Vagina (tissue), 2 donors: ENCODE data around the gene CHMP5.

Experiments used
- CTCF ChIP-seq, 3 experiments: fragments of 450-650 bp in 2 of 3; fragments of 200-600 bp in 1 of 3; sonication (generic) in 1 of 3; IDR thresholded peaks; one replicate each; pipeline ENCODE4 v1.5.1; 2017 to 2019; ENCODE audit warnings: antibody characterized with exemption in 3 of 3, mild to moderate bottlenecking in 2 of 3, moderate library complexity in 2 of 3
- POLR2AphosphoS5 ChIP-seq, 2 donors: sonication (generic); formaldehyde crosslinking; IDR thresholded peaks; one replicate each; pipeline ENCODE4 v1.9.0; 2017; ENCODE audit warnings: antibody characterized with exemption in 2 of 2, mild to moderate bottlenecking in 2 of 2, low read depth in 1 of 2; ENCODE audit not compliant: insufficient read depth in 1 of 2

GRCh38 chr9:33272061-33272460 is 7.2 kb downstream of the CHMP5 start:
- no peak for TF ChIP-seq CTCF (IDR thresholded peaks at IDR 0.05)
- no peak for TF ChIP-seq POLR2AphosphoS5 (IDR thresholded peaks at IDR 0.05; ENCODE audit: insufficient read depth in 1 of 2, low read depth in 1 of 2)
